Parathyroid adenoma (tissue), 2 donors: Measurements from ENCODE around the gene ITIH1.

Experiments
- H2AFZ ChIP-seq: fragments of 300-600 bp; sonication (generic); one replicate; pipeline ENCODE4 v1.7.0; 2017; ENCODE audit warnings: antibody characterized with exemption, mild to moderate bottlenecking
- H3K27ac ChIP-seq: fragments of 300-600 bp; sonication (generic); one replicate; pipeline ENCODE4 v1.7.0; 2017
- H3K27me3 ChIP-seq: fragments of 300-600 bp; sonication (generic); one replicate; pipeline ENCODE4 v1.7.0; 2017; ENCODE audit warnings: low read length; ENCODE audit not compliant: control insufficient read depth, insufficient read depth
- H3K36me3 ChIP-seq: fragments of 300-600 bp; sonication (generic); one replicate; pipeline ENCODE4 v1.7.0; 2017; ENCODE audit warnings: low read length; ENCODE audit not compliant: control insufficient read depth, insufficient read depth
- H3K4me1 ChIP-seq: fragments of 300-600 bp; sonication (generic); one replicate; pipeline ENCODE4 v1.7.0; 2017; ENCODE audit warnings: control low read depth
- H3K4me2 ChIP-seq: fragments of 300-600 bp; sonication (generic); one replicate; pipeline ENCODE4 v1.7.0; 2017; ENCODE audit warnings: low read length
- H3K4me3 ChIP-seq: fragments of 300-600 bp; sonication (generic); one replicate; pipeline ENCODE4 v1.7.0; 2017; ENCODE audit warnings: low read depth, low read length
- H3K79me2 ChIP-seq: fragments of 300-600 bp; sonication (generic); one replicate; pipeline ENCODE4 v1.7.0; 2017; ENCODE audit warnings: control low read depth
- H3K9ac ChIP-seq: fragments of 300-600 bp; sonication (generic); one replicate; pipeline ENCODE4 v1.7.0; 2017; ENCODE audit warnings: mild to moderate bottlenecking
- H3K9me3 ChIP-seq: fragments of 300-600 bp; sonication (generic); one replicate; pipeline ENCODE4 v1.7.0; 2017; ENCODE audit warnings: low read length; ENCODE audit not compliant: control insufficient read depth
- CTCF ChIP-seq: fragments of 300-600 bp; sonication (generic); IDR thresholded peaks from one replicate; pipeline ENCODE4 v1.7.0; 2017; ENCODE audit warnings: antibody characterized with exemption, mild to moderate bottlenecking
- donor health status: primary hyperparathyroidism.

Gene ITIH1

DNA sequence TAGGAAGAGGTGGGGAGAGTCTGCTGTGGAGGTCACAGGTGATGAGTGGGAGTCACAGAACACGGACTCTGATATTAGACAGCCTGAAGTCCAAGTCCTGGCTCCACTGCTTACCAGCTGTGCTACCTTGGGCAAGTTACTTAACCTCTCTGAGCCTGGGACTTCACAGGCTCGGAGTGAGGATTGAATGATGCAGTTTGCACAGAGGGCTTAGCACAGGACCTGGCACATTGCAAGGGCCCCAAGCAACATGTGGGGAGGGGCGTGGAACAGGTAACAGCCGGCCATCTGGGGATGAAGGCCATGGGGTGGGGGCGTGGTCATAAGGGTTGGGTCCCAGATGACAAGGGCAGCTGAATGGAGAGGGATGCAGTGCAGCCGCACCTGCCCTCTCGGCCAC is 12.9 kb downstream of the ITIH1 start:
- Histone ChIP-seq H3K9me3 (no peaks in the 10 kb centered on the region), H3K4me1 (no peaks in the 10 kb centered on the region), H3K27ac (no peak overlapping the region), H3K9ac (no peak overlapping the region), H3K4me2 (no peak overlapping the region), H2AFZ (no peak overlapping the region), H3K4me3 (no peak overlapping the region), H3K36me3 (no peaks in the 10 kb centered on the region), H3K79me2 (no peaks in the 10 kb centered on the region), H3K27me3 (no peaks in the 10 kb centered on the region)
- no peak for TF ChIP-seq CTCF

DNA sequence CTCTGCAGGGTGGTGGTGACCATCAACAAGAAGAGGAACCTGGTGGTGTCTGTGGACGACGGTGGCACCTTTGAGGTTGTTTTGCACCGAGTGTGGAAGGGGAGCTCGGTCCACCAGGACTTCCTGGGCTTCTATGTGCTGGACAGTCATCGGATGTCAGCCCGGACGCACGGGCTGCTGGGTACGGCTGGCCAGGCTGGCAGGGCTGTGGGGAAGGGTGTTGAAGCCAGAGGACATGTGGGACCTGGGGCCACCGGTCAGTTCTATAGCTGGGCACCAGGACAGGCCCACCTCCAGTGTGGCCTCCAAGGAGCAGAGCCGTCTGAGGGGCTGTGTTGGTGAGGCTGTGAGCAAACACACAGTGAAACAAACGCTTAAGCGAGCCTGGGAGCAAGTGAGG is 13.3 kb downstream of the ITIH1 start:
- H3K4me1 ChIP-seq, result no peaks in the 10 kb centered on the region
- H3K4me3 ChIP-seq, result no peak overlapping the region
- H2AFZ ChIP-seq, result no peak overlapping the region
- no peak overlapping the region for H3K27ac ChIP-seq
- no peaks in the 10 kb centered on the region for H3K27me3 ChIP-seq
- H3K4me2 ChIP-seq, result no peak overlapping the region
- no peak for TF ChIP-seq CTCF
- no peak overlapping the region for H3K9ac ChIP-seq
- H3K9me3 ChIP-seq, result no peaks in the 10 kb centered on the region
- H3K79me2 ChIP-seq, result no peaks in the 10 kb centered on the region
- no peaks in the 10 kb centered on the region for H3K36me3 ChIP-seq

DNA sequence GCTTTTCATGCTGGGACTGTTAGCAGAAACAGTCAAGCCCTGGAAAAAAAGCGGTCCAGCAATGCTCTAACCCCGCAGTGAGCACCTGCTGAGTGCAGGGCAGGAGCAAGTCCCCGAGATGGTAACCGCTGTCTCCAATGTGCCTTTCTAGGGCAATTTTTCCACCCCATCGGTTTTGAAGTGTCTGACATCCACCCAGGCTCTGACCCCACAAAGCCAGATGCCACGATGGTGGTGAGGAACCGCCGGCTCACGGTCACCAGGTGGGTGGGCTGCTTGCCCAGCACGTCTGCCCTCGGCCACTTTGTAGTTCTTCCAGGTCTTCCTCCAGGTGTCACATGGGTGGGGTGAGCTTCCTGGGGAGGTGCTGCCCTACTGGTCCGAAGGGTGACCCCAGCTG is 14.0 kb downstream of the ITIH1 start:
- Histone ChIP-seq H3K4me1 (no peaks in the 10 kb centered on the region), H3K27ac (no peak overlapping the region), H3K9me3 (no peaks in the 10 kb centered on the region), H3K9ac (no peak overlapping the region), H3K27me3 (no peaks in the 10 kb centered on the region), H3K4me3 (no peak overlapping the region), H3K36me3 (no peaks in the 10 kb centered on the region), H3K79me2 (no peaks in the 10 kb centered on the region), H2AFZ (no peak overlapping the region), H3K4me2 (no peak overlapping the region)
- no peak for TF ChIP-seq CTCF

GRCh38 chr3:52791928-52792327 is 14.5 kb downstream of the ITIH1 start:
- no peak overlapping the region for H3K4me3 ChIP-seq
- no peak overlapping the region for H3K9ac ChIP-seq
- no peaks in the 10 kb centered on the region for H3K36me3 ChIP-seq
- H2AFZ ChIP-seq, result no peak overlapping the region
- no peak overlapping the region for H3K27ac ChIP-seq
- H3K79me2 ChIP-seq, result no peaks in the 10 kb centered on the region
- no peaks in the 10 kb centered on the region for H3K9me3 ChIP-seq
- no peaks in the 10 kb centered on the region for H3K4me1 ChIP-seq
- no peak for TF ChIP-seq CTCF
- no peaks in the 10 kb centered on the region for H3K27me3 ChIP-seq
- no peak overlapping the region for H3K4me2 ChIP-seq

DNA sequence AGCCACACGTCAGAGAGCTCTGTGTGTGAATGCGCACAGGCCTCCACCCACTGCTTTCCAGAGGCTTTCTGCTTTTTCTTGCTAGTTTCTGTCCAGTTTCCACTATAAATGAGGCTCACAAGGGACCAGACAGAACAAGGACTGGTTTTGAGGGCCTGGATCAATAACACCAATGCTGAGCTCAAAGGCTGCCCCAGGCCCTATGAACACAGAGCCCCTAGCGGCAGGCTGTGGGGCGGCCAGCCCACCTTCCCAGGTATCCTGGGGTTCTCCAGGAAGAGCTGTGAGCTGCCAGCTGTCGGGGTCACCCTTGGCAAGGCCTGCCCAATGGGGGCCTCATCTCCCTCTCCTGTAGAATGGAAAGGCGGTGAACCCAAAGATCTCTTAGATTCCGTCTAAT is 15.0 kb downstream of the ITIH1 start:
- H3K4me1 ChIP-seq, result no peaks in the 10 kb centered on the region
- H3K4me2 ChIP-seq, result no peak overlapping the region
- no peak overlapping the region for H3K4me3 ChIP-seq
- H3K9ac ChIP-seq, result no peak overlapping the region
- TF ChIP-seq CTCF, result no peak
- no peak overlapping the region for H2AFZ ChIP-seq
- H3K36me3 ChIP-seq, result no peaks in the 10 kb centered on the region
- H3K27me3 ChIP-seq, result no peaks in the 10 kb centered on the region
- no peaks in the 10 kb centered on the region for H3K9me3 ChIP-seq
- H3K27ac ChIP-seq, result no peak overlapping the region
- H3K79me2 ChIP-seq, result no peaks in the 10 kb centered on the region
